ENCODE results near the gene RER1.

DNA sequence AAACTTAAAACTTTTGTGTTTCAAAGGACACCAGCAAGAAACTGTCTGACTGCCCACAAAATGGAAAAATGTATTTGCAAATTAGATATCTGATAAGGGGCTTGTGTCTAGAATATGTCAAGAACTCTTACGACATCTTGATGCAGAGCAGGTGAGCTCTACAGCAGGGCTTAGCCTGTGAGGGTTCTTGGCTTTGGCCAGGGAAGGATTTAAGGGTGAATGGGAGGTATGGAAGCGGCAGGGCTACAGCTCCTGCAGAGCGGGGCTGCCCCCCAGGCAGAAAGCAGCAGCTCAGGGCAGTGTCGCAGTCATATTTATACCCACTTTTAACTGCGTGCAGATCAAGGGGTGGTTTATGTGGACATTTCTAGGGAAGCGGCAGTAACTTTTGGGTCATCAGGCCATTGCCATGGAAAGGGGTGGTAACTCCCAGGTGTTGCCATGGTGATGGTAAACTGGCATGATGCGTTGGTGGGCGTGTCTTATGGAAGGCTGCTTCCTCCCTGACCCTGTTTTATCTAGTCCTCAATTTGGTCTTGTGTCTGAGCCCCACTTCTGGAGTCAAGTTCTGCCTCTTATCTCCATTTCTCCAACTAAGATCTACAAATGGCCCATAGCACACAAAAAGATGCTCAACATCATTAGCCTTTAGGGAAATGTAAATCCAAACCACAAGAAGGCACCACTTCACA is 23.4 kb upstream of the RER1 start:
- TF ChIP-seq, protein P1, sequence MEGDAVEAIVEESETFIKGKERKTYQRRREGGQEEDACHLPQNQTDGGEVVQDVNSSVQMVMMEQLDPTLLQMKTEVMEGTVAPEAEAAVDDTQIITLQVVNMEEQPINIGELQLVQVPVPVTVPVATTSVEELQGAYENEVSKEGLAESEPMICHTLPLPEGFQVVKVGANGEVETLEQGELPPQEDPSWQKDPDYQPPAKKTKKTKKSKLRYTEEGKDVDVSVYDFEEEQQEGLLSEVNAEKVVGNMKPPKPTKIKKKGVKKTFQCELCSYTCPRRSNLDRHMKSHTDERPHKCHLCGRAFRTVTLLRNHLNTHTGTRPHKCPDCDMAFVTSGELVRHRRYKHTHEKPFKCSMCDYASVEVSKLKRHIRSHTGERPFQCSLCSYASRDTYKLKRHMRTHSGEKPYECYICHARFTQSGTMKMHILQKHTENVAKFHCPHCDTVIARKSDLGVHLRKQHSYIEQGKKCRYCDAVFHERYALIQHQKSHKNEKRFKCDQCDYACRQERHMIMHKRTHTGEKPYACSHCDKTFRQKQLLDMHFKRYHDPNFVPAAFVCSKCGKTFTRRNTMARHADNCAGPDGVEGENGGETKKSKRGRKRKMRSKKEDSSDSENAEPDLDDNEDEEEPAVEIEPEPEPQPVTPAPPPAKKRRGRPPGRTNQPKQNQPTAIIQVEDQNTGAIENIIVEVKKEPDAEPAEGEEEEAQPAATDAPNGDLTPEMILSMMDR (conservative IDR thresholded peaks at IDR 0.05), result no peak
- TF ChIP-seq ZFX (IDR thresholded peaks at IDR 0.05), result no peak

Measured in C4-2B (cell line).